COLO829 (cell line): Measurements from ENCODE around the gene DNAI4.
A peak's percentile ranks its signal among the peaks of the same experiment; 100 is the strongest.
"Not testable (repeated sequence)": the region's sequence is repeated elsewhere in the genome, so short reads cannot be mapped to it uniquely, and the experiment has no call there.

Experiments used
- DNase-seq: peaks from one replicate; pipeline ENCODE4 v3.0.0; 2012; ENCODE audit warnings: low spot score

DNAI4 gene

DNA sequence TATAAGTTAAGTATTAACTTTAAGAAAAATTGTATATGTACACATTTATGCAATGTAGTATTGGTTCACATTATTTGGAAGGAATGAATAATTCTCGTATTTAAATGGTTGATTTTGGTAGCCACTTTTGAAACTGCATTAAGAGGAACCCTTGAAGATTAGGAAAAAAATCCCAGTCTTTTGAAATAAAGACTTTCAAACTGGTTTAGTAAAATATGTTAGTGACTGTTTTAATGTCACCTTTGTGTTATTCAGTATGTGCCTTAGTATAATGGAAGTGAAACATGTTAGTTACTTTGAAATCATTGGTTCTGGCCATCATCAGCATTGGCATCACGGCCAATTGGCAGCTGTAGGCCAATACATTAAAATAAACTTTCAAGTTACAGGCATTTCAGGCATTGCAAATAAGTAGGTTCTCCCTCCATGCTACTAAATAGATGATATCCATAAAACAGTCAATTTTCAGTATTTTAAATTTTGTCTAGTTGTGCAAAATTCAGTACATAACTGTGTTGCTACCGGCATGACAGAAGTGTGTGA lies 4.6 kb upstream of the DNAI4 start:
- DNase-seq: no peak

DNA sequence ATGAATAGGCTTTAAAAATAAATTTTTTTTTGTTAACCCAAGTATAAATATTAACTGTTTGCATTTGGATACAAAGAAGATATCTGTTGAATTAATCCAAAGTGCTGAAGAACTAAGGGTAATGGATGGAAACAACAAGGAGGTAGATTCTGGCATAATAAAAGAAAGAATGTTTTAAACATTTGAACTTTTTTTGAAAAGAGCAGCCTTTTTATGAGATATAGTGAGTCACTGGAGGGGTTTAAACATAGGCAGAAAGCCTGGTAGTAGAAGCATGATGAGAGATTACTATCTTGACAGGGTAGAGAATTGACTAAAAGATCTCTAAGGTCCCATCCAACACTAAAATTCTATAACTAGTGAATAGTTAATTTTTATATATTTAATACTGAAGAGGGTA lies 2.9 kb upstream of the DNAI4 start:
- DNase-seq: no peak

GRCh38 chr1:66925944-66926343 lies 1.3 kb upstream of the DNAI4 start:
- no peak for DNase-seq

GRCh38 chr1:66925558-66925910 lies 878 bp upstream of the DNAI4 start:
- DNase-seq: no peak

DNA sequence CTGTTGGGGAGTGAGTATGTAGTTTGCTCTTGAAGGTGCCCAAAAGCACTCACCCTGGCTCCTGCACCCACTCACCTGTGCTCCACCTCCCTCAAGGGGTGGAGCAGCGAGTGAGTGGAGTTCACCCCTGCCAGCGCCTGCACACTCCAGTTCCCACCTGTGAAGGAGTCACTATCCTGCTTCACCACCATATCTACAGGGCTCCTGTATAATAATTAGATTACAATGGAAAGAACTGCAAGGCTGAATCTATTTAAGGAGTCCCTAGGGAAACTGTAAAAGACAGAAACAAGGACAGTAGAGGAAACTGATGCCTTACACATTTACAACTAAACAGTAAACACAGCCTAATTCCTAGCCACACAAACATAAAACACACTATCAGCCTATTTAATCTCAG lies 4.1 kb downstream of the DNAI4 start:
- no peak for DNase-seq

- no peak for DNase-seq
Observed at GRCh38 chr1:66919828-66920227, 4.8 kb downstream of the DNAI4 start.

DNA sequence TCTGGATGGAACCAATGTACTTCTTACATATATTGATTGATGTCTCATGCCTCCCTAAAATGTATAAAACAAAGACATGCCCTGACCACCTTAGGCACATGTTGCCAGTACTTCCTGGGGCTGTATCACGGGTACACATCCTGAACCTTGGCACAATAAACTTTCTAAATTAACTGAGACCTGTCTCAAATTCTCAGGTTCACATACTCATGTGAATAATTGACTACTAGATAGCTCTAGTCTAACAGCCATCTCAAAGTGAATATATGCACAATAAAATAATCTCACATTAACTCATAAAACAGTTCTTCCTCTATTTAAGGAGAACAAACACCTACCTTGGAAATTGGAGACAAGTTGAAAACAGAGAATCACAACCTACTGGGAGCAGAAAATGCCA lies 5.6 kb downstream of the DNAI4 start:
- no peak for DNase-seq

- no peak for DNase-seq
Observed at GRCh38 chr1:66917476-66917875, 7.2 kb downstream of the DNAI4 start.

- DNase-seq: peak; percentile 40
Observed at GRCh38 chr1:66916320-66916719, 8.3 kb downstream of the DNAI4 start.

- DNase-seq: not testable (repeated sequence)
Observed at GRCh38 chr1:66915203-66915602, 9.5 kb downstream of the DNAI4 start.

DNA sequence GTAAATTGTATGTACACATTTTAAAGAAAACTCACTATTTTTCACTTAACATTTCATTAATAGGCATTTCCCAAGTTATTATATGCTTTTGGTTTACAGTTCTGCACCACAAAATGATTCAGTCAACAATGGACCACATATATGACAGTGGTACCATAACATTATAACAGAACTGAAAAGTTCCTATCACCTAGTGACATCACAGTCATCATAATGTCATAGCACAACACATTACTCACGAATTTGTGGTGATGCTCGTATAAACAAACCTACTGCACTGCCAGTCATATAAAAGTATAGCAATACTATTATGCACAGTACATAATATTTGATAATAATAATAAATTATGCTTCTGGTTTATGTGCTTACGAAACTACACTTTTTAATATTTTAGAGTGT lies 30.9 kb downstream of the DNAI4 start:
- DNase-seq: no peak

DNA sequence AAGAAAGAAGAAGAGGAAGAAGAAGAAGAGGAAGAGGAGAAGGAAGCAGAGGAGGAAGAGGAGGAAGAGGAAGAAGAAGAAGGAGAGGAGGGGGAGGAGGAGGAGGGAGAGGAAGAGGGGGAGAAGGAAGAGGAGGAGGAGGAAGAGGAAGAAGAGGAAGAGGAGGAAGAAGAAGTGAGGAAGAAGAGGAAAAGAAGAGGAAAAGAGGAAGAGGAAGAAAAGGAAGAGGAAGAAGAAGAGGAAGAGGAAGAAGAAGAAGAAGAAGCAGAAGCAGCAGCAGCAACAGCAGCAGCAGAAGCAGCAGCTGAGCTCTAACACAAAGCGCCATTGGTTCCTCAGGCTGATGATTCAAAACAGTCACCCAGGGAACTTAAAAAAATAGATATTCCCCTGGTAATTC lies 34.0 kb downstream of the DNAI4 start:
- no peak for DNase-seq

DNA sequence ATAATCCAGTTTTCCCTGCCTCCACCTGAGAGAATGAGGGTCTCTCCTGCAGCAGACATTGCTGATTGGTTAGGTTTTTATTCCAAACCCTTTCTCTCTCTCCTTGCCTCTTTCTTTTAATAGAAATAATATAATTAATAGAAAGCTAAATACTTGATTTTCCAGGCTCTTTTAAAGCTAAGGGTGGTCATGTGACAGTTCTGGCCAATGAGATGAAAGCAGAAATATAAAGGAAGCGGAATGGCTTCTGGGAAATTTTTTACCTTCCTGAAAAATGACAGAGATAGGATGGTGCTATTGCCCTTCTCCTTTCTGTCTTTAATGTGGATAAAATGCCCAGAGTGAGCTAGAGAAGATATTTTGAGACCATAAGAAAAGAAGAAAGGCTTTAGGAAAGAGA lies 35.6 kb downstream of the DNAI4 start:
- DNase-seq: no peak

DNA sequence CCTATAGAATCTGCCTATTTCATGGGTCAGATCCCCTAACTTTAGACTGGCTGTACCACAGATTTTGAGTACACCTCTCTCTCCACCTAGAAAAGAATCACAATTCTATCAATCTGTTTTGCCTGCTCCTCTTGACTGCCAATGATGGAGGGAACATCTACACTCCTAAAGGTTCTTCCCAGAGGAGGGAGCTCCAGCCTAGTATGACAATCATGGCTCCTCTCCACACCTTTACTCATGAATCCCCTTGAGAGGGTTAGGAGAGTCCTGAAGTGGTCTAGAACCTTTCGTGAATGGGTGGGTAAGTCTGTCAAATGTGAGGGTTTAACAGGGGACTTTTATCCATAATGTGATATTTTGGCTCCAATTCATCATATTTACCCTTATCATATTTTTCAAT lies 48.0 kb downstream of the DNAI4 start:
- DNase-seq: no peak

- DNase-seq: no peak
Observed at GRCh38 chr1:66873111-66873510, 51.5 kb downstream of the DNAI4 start.

DNA sequence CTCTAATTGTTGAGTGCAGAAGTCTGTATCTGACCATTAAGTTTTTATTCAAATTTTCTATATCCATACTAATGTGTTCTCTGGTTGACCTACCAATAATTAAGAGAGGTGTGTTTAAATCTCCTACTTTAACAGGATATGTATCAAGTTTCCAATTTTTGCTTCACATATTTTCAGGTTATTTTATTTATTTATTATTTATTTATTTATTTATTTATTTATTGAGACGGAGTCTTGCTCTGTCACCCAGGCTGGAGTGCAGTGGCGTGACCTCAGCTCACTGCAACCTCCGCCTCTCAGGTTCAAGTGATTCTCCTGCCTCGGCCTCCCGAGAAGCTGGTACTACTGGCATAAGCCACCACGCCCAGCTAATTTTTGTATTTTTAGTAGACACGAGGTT lies 52.6 kb downstream of the DNAI4 start:
- not testable (repeated sequence) for DNase-seq

DNA sequence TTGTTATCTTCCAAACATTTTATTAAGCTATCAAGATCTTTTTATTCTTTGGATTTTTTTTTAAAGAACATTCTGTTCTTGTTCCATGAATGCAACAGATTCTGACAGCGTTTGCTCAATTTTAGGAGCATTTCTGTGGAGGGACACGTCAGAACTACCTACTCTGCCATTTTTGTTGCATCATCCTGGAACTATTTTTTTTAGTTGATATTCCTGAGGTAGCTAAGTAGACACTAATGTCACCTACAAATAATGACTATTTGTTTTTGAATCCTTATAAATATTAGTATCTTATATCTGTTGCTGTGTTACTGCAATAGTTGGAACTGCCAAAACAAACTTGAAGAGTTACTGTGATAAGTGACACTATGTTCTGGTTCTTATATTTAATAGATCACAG lies 57.2 kb downstream of the DNAI4 start:
- DNase-seq: no peak

DNA sequence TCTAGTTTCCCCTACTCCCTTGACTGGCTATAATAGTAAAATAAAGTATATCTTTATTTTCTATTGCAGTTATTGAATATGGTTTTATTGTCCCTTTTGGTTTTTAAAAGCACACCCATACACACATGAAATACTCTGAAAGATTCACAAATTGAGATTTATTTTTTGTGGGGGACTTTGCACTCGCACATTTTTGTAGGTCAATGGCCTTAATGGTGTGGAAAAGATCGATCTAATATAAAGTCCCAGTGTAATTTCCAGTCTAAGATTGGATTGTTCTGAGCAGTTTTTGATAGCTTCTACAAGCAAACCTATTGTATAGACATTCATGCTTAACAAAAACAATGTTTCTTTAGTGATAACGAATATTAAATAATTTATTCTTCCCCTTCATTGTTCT lies 64.1 kb downstream of the DNAI4 start:
- no peak for DNase-seq

DNA sequence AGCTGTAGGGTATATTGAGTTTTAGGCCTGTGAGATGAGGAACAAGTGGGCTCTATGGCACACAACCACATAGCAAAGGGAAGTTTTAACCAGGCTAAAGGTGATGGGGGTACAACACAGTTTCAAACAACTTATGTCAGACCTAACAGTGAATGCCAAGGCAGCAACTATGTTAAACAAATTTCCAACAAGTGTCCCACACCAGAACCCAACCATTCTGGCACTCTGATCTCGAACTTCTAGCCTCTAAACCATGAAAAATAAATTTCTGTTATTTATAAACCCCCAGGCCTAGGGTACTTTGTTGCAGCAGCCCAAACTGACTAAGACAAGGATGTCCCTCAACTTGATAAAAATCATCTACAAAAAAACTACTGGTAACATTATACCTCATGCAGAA lies 71.3 kb downstream of the DNAI4 start:
- no peak for DNase-seq

GRCh38 chr1:66852870-66853269 lies 71.8 kb downstream of the DNAI4 start:
- no peak for DNase-seq

- DNase-seq: no peak
Observed at GRCh38 chr1:66850989-66851388, 73.7 kb downstream of the DNAI4 start.

GRCh38 chr1:66848193-66848592 lies 76.5 kb downstream of the DNAI4 start:
- DNase-seq: no peak

DNA sequence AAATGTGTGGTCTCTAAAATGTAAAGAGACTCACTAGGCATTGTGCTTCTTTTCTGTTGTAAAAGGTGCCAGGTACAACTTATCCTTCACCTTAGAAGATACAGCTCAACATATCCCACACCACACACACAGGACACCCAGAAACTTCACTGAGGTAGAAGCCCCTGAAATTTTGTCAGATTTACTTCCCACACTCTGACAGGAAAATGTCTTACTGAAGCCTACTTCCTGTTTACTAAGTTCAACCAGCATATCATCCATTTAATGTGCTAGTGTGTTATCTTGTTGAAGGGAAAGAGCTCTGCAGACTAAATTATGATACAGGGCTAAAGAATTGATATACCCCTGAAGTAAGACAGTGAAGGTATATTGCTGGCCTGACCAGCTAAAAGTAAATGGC lies 83.7 kb downstream of the DNAI4 start:
- no peak for DNase-seq

- no peak for DNase-seq
Observed at GRCh38 chr1:66834926-66835325, 89.7 kb downstream of the DNAI4 start.

DNA sequence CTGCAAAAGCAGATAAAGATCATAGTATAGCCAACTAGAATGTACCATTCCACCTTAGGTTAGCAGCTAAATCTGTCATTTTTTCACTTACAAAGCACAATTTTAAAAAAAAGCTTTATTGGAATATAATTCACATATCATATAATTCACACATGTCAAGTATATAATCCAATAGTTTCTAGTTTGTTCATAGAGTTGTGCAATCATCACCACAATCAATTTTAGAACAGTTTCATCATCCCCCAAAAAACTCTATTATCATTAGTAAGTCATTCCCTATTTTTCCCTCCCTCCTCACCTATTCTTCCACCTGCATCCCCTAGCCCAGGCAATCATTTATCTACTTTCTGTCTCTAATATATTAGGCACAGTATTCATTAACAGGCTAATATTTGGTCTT lies 91.5 kb downstream of the DNAI4 start:
- no peak for DNase-seq
